ENCODE data around the gene KCNAB2. TPM values are rescaled to one million over a fixed set of nuclear protein-coding genes. Genes with fewer than 3 reads are reported as not detected.
A peak's percentile ranks its signal among the peaks of the same experiment; 100 is the strongest.

KCNAB2 gene
- polyA plus RNA-seq, 1 donor = 3.5 TPM

DNA sequence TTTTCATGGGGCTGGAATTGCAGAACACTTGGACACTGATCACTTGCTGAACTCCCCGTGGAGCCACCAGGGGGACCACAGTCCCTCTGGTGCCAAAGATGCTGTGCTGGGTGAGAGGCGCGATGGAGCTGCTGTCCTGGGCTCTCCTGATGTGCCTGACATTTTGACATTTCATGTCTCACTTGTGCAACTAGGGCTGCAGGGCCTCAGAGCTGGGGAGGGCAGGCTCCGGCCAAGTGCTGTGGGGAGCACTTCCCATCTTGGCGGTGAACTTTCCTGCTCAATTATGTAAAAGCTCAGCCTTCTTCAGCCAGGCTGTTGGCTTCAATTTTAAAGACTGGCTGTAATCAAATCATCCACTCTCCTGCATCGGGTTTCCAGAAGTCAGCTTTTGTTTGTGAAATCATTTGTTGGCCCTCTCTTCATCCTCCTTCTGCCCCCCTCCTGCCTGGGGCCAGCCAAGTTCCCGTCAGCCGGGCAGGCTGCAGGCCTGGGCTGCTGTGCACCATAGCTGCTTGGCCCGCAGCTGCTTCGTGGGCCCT lies 36.8 kb downstream of the KCNAB2 start:
- no peak for DNase-seq

DNA sequence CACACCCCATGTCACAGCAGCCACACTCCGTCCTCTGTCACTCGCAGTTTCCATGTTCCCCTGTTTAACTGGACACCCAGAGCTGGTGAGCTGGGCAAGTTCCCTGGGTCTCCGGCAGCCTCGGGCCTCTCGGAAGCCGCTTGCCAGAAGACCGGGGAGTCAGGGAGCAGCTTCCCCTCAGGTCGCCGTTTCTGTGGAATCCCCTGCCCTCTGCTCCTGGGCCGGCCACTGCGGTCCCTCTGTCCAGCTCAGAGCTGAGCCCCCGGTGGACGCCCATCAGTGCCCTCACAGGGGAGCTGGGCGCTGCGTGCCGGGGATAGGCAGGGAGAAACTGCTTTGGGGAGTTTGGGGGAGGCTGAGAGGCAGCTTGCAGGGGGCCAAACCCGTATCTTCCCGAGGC lies 37.7 kb downstream of the KCNAB2 start:
- DNase-seq = no peak

DNA sequence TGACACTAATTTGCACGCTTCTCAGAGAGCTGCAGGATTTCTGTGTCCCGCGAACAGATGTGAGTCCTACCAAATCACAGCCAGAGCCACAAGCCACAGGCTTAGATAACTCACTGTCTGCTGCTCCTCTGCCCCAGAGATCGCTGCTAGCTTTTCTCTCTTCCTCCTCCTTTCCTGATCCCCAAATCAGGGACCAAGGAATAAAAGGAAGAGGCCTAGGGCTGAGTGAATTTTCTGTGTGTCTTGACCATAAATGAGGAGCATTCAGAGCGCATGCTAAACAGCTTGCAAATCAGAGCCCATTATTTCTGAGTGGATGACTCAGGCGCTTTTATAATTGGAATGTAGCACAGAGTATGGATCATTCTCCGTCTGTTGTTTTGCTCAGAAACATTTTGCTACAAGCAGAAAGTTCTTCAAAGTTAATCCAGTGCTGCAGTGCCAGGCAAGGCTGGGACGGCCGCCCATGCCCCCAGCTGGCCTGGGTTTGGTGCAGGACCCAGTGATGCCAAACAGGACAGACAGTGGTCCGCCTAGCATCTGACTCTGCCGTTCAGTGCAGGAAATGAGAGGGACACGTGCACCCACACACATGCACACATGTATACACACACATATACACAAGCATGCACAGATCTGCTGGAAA lies 38.2 kb downstream of the KCNAB2 start:
- DNase-seq = no peak

DNA sequence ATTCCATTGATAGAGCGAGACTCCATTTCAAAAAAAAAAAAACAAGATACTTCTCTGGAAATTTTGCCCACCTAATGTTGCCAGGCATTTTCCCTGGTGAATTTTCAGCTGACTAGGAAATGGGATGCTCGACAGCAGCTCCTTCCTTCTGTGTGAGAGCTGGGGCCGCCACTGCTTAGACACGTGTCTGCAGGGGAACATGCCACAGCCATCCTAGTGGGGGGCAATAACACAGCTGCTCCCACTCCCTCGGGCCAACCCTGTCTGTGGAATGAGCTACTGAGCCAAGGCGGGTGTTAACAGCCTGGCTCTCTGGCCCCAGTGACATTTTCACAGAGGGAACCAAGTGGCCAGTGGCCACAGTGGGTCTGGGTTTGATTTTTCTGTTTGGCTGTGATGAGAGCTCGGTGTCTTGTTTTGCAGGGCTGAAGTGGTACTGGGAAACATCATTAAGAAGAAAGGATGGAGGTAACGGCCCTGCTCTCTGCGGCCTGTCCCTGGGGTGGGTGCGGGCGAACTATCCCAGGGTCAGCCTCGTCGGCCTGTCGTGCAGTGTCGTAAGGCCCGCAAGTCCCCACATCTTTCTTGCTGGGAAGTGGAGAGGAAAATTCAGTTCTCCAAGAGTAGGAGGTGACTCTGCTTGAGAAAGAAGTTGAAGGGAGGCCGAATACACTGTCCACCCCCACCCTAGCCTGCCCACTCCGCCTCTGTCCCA lies 39.2 kb downstream of the KCNAB2 start:
- no peak for DNase-seq

DNA sequence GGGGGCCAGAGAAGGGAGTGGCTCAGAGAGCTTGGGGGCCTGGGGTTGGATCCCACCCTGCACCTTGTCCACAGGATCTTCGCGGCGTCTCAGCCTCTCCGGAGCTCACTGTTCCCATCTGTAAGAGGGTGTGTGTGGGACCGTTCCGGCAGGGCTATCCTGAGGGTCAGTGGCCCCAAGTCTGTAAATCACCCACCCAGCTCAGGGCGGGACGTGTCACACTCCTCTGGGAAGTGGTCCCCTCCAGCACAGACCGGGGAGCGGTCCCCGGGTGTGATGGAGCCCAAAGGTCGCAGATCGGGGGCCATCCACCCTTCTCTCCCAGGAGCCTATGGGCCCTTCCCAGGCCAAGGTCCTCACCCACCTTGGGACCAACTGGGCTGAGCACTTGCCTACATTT lies 40.0 kb downstream of the KCNAB2 start:
- DNase-seq = no peak

DNA sequence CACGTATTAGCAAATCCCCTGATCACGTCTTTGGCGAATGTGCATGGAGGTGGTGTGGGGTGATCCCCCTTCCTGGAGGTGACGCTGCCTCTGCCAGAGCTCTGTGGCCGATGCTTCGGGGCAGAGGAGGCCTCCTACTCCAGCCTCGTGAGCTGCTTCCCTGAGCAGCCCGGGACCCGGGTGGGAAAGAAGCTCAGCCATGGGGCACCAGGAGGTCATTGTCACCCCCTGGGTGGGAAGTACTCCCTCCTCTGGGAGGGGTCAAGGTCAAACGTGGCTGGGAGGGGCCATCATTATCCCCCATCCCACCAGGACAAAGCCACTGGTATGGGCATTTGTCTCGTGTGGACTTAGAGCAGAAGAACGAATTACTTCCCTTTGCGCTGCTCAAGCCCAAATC lies 40.7 kb downstream of the KCNAB2 start:
- no peak for DNase-seq

DNA sequence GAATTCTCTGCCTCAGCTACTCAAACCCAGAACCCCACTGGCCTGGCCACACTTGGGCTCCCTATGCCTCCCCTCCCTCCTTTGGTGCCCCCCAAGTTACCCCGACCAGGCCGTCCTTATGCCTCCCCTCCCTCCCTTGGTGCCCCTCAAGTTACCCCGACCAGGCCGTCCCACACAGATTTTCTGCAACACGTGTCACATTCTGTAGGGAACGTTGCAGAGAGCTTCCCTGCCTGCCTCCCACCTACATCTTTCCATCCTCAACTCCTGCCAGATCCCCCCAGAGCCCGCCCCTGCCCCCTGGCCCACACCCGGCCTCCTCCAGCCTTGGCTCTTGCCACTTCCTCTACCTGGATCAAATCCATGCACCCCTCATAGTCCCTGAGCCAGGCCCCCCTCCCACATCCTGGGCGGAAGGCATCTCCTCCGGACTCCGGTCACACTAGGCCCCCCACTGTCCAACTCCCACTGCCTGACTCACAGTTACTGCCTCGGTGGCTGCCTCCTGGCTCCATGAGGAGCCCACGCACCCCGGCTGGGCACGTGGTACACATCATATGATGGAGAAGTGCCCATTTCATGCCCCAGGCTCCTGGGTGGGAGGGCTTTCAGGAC lies 41.2 kb downstream of the KCNAB2 start:
- DNase-seq = no peak

DNA sequence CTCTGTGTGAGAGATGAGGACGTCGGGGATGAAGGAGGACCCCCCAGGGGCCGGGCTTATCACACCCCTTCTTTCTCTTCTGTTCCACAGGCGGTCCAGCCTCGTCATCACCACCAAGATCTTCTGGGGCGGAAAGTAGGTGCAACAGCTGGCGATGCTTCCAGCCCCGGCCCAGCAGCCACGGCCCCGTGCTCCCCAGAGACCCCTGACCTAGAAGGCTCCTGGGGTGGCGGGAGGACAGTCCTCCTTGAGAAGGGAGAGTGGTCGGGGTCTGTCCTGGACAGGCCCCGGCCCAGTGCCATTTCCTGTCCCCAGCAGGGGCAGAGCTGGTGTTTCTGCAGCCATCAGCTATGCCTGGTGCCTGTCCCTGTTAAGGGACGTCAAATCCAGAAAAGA lies 41.7 kb downstream of the KCNAB2 start:
- DNase-seq = no peak

DNA sequence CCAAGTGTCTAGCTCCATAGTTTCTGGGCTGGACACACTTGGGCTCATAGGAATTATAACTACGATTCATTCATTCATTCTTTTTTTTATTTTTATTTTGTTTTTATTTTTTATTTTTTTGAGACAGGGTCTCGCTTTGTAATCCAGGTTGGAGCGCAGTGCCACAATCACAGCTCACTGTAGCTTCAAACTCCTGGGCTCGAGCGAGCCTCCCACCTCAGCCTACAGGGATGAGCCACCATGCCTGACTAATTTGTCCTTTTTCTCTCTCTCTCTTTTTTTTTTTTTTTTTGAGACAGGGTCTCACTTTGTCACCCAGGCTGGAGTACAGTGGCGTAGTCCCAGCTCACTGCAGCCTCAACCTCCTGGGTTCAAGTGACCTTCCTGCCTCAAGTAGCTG lies 42.3 kb downstream of the KCNAB2 start:
- no peak for DNase-seq

DNA sequence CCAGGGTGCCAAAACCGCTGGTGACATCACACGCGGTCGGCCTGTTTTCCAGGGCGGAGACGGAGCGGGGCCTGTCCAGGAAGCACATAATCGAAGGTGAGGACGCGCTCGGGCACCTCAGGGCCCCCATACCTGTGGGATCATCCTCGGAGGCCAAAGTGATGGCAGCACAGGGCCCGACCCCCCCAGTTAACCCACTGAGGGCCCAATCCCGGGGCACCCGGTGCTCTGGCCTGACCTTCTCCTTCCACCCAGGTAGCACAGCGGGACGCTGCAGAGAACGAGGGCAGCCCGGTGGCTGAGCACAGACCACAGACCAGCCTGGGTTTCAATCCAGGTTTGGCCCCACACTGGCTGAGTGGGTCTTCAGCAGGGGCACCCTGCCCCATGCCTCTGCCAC lies 43.3 kb downstream of the KCNAB2 start:
- DNase-seq = no peak

DNA sequence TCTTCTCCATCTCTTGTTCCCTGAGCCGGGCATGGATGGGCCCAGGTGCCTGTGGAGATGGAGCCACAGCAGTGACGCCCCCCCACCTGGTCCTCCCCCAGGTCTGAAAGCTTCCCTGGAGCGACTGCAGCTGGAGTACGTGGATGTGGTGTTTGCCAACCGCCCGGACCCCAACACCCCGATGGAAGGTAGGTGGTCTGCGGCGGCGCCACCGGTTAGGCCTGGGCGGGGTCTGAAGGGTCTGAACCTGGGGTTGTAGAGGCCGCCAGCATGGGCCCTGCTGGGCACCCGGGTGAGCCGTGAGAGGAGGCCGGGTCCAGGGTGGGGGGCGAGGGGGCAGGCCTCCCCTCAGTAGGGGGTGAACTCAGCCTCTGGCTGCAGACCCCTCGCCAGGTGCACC lies 44.6 kb downstream of the KCNAB2 start:
- no peak for DNase-seq

DNA sequence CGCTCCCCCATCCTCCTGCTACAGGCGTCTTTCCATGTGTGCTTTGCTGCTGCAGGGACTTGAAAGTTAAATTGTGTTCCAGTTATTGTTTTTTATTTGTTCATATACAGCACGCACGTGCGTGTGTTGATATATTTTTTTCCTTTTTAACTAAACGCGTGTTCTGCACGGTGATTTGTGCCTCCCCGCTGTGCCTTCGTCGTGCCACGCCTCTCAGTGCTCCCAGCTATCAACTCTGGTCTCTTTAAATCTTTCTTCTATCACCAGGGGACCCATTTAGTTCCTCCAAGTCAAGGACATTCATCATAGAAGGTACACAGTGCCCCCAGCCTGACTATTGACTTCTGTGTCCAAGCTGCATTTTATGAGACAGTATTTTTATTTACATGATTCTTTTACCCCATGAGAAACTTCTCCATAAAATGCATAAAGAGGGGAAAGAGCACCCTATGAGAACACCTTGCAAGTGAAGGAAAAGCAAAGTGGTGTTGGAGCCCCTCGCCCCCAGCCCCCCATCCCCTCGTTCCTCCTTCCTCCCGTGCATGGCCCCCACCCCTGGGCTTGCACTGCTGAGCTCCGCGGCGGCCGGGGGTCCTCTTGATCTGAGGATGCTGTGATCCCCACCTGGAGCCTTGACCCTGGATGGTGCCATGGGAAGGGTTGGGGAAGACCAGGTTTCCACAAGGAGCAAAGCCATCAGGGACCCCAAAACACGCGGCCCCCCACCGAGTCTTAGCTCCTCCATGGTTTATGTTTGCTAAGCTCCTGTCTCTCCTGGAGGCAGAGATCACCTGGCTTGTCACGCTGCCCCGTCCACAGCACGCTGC lies 45.5 kb downstream of the KCNAB2 start:
- DNase-seq = no peak

DNA sequence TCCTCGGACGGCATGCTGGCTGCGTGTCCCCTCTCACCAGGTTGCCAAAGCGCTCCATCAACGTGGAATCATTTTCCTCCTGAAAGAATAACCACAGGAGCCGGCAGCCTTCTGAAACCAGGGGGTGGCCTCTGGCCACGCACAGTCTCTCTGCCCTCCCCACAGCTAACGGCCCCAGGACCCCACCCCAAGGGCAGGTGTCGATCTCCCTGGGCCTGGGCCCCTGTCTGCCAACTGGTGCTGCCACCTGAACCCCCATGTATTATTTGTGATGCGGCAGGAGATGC lies 46.1 kb downstream of the KCNAB2 start:
- DNase-seq = no peak

DNA sequence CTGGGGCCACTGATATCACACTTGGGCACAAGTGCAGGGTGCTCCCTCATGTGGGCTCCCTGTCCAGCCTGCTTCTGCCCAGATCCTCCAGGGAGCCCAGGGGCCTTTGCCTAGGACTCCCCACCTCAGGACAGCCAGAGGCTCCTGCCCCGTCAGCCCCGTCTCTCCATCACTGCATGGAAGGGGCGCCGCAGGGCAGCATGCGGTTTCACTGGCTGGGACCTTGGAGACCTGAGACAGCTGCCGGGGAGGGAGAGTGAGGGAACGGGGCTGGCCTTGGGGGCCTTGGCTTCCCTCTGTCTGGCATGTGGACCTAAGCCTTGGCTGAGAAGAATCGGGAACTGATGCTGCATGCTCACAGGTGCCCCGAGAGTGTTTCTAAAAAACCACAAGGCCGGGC lies 46.5 kb downstream of the KCNAB2 start:
- DNase-seq = no peak

DNA sequence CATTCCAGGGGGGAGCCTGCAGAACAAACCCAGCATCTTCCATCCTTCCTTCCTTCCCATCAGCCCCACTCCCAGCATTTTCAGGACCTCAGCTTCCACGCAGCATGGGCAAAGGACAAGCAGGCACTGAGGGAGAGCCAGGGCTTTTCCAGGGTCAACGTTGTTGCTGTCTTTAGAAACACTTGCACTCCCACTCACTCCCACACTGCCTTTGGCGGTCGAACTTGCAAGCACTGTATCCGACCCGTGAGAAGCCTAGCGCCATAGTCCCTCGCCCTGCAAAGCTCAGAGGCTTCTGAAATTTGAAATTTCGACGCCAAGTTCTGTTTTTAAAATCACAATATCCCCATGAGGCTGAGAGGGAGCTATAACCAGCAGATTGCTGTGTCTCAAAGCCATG lies 47.4 kb downstream of the KCNAB2 start:
- DNase-seq = peak; percentile 58

DNA sequence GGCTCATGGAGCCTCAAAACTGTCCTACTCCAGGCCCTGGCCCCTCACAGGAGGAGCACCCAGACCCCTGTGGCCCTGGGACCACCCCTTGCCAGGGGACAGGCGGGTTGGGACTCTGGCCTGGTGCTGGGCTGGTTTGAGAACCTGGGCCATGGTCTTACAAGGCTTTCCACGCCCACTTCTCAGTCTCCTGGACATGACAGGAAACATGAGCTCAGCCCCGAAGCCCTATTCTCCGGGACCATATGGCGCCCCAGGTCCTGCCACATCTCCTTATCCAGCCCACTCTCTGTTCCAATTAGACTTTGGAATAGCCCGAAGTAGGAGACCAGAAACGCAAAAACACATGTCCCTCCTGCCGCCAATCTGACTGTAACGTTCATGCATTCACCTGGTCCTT lies 47.9 kb downstream of the KCNAB2 start:
- no peak for DNase-seq

DNA sequence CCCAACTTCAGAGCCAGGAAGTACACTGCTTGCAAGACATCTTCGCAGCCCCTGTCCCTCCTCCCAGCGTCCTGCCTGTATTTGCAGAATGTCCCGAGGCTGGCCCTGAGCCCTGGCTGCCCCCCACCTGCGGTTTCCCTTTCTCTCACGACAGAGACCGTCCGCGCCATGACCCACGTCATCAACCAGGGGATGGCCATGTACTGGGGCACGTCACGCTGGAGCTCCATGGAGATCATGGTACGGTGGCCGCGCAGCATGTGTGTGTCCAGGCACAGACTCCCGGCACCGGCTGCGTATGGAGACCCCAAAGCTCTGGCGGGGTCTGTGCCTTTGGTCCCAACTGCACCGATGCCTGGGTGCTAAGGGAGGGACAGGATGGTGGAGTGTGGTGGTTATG lies 48.6 kb downstream of the KCNAB2 start:
- no peak for DNase-seq

DNA sequence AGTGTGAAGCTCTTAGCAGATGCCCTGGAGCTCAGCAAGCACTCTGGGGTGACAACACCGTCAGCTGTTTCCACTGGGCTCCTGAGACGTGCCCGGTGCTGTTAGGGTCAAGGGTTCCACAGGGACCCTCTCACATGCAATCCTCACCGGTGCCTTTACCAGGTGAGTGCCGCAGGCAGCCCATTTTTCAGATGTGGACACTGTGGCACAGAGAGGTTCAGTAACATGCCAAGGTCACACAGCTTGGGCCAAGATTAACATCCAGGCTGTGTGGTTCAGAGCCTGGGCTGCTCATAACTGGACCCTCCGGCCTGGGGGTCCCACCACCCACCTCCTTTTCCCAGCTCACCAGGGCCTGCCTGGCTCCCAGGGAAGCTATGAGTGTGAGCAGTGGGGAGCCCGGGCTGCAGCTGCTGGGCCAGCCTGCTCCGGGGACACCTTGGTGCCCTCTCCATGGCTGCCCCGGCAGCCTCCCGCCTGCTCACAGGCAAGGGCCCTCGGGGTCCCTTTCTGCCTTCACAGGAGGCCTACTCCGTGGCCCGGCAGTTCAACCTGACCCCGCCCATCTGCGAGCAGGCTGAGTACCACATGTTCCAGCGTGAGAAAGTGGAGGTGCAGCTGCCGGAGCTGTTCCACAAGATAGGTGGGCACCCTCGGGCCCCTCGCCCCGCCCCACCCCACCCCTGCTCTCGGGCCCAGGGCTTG lies 49.3 kb downstream of the KCNAB2 start:
- no peak for DNase-seq

DNA sequence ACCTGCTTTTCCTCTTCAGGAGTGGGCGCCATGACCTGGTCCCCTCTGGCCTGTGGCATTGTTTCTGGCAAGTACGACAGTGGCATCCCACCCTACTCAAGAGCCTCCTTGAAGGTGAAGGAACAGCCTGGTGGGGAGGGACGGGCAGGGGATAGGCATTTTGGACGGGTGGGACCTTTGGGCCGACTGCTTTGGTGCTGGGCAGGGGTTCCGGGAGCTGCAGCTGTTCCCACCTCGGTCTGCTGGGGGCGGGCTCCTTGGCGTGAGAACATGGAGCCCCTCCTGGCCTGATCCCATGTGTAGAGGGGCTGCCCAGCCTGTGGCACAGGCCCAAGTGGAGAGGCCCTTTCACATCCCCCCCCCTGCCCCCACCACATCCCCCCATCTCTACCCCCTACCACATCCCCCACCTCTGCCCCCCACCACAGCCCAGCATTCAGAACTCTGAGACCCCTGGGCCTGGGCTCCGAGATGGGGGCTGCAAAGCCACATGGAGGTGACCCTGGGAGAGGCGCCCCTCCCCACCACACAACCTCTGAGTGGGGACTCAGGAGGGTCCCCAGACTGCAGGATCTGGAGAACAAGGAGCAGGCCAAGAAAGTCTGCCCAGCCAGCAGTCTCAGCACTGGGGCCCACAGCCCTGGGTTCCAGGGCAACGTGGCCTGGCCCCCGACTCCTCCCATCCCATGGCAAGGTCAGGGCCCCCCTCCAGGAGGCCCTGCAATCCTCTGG lies 50.0 kb downstream of the KCNAB2 start:
- no peak for DNase-seq

DNA sequence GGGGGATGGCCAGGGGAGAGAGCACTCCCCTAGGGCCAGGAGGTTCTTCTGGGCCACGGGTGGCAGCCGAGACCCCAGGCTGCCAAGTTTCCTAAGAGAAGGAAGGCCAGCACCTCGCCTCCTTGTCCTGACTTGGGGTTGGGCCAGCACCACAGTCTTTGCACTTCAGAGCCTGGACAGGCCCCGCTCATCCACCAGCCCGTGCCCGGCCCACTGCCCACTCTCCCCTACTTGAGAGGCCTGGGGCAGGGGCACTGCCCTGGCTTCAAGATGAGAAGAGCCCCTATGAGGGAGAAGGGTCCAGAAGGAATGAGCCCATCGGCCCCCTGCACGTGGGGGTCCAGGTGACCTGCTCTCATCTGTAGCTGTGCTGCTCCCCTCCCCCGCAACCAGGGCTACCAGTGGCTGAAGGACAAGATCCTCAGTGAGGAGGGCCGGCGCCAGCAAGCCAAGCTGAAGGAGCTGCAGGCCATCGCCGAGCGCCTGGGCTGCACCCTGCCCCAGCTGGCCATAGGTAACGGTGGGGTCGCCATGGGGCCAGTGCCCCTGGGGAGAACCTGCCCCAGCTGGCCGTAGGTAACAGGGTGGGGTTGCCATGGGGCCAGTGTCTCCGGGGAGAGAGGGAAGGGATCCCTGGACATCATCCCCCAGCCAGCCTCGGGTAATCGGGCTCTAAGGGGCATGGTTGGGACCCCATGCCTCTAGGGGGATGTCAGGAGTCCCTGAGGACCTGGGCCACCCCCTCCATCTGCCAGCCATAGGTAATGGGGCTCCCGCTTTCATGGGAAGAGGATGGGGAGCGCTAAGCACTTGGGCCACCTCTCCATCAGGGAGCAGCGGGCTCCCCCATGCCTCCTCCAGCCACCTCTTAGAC lies 50.8 kb downstream of the KCNAB2 start:
- DNase-seq = no peak
